HEK293 (cell line): Measurements from ENCODE around the gene RIPOR3.
"Not testable (repeated sequence)": the region's sequence is repeated elsewhere in the genome, so short reads cannot be mapped to it uniquely, and the experiment has no call there.

Experiments
- CTCF ChIA-PET: fragments of 350-600 bp; formaldehyde crosslinking; extraction: SDS; loops from one replicate; lab custom pipeline; 2021; ENCODE audit warnings: antibody characterized with exemption; lab: Yijun Ruan, JAX
- POLR2A ChIA-PET: fragments of 300-600 bp; formaldehyde crosslinking; extraction: SDS; loops from one replicate; lab custom pipeline; 2020; ENCODE audit warnings: antibody characterized with exemption, inconsistent platforms; lab: Yijun Ruan, JAX
- H3K27ac ChIP-seq: fragments of 200-500 bp; sonication (Bioruptor generic); 2 replicates; pipeline ENCODE4 v1.5.1; 2014; ENCODE audit warnings: low read depth, low read length, control low read depth, inconsistent platforms; ENCODE audit errors: extremely low read depth
- H3K36me3 ChIP-seq, 2 experiments: fragments of 200-500 bp in 1 of 2; sonication (Bioruptor generic) in 1 of 2; 1 replicate in 1 of 2; 2 replicates in 1 of 2; pipeline ENCODE4 v1.5.1; 2014 to 2017; ENCODE audit warnings: inconsistent platforms in 2 of 2, low read length in 2 of 2; ENCODE audit not compliant: control insufficient read depth in 2 of 2, insufficient read depth in 1 of 2
- H3K4me1 ChIP-seq: fragments of 200-500 bp; sonication (Bioruptor generic); 2 replicates; pipeline ENCODE4 v1.5.1; 2014; ENCODE audit warnings: mild to moderate bottlenecking, low read length, inconsistent platforms; ENCODE audit not compliant: control insufficient read depth, insufficient read depth
- H3K4me3 ChIP-seq: 2 replicates; pipeline ENCODE4 v1.5.1; 2011; ENCODE audit warnings: low read depth, mild to moderate bottlenecking, control low read depth, low read length, moderate library complexity
- H3K9me3 ChIP-seq: fragments of 200-500 bp; sonication (Bioruptor generic); 2 replicates; pipeline ENCODE4 v1.5.1; 2014; ENCODE audit warnings: low read depth, low read length, inconsistent platforms; ENCODE audit not compliant: control insufficient read depth, insufficient read depth
- GFI1B ChIP-seq: fragments of 450-650 bp; formaldehyde crosslinking; IDR thresholded peaks from 2 replicates; pipeline ENCODE4 v1.5.1; 2016; ENCODE audit warnings: missing biosample characterization, missing genetic modification characterization
- GLIS2 ChIP-seq: fragments of 450-650 bp; formaldehyde crosslinking; IDR thresholded peaks from 2 replicates; pipeline ENCODE4 v1.5.1; 2016; ENCODE audit warnings: missing biosample characterization, missing genetic modification characterization
- IKZF3 ChIP-seq: fragments of 450-650 bp; IDR thresholded peaks from 2 replicates; pipeline ENCODE4 v1.5.0; 2018; ENCODE audit warnings: missing biosample characterization, mild to moderate bottlenecking, missing genetic modification characterization, moderate library complexity
- MZF1 ChIP-seq: fragments of 450-650 bp; formaldehyde crosslinking; IDR thresholded peaks from 2 replicates; pipeline ENCODE4 v1.5.1; 2017; ENCODE audit warnings: missing biosample characterization, missing genetic modification characterization, borderline replicate concordance
- OVOL3 ChIP-seq: fragments of 450-650 bp; formaldehyde crosslinking; IDR thresholded peaks from 2 replicates; pipeline ENCODE4 v1.5.1; 2016; ENCODE audit warnings: missing biosample characterization, missing genetic modification characterization
- WT1 ChIP-seq: fragments of 450-650 bp; formaldehyde crosslinking; IDR thresholded peaks from 2 replicates; pipeline ENCODE4 v1.5.1; 2016; ENCODE audit warnings: missing biosample characterization, missing genetic modification characterization
- ZBTB20 ChIP-seq: fragments of 450-650 bp; formaldehyde crosslinking; IDR thresholded peaks from 2 replicates; pipeline ENCODE4 v1.5.1; 2016; ENCODE audit warnings: missing biosample characterization, missing genetic modification characterization
- ZFHX2 ChIP-seq: fragments of 450-650 bp; formaldehyde crosslinking; conservative IDR thresholded peaks from 2 replicates; pipeline ENCODE4 v1.5.1; 2016; ENCODE audit warnings: missing biosample characterization, missing genetic modification characterization
- ZNF10 ChIP-seq: fragments of 450-650 bp; formaldehyde crosslinking; IDR thresholded peaks from 2 replicates; pipeline ENCODE4 v1.5.1; 2017; ENCODE audit warnings: missing biosample characterization, missing genetic modification characterization
- ZNF132 ChIP-seq: fragments of 450-650 bp; formaldehyde crosslinking; IDR thresholded peaks from 2 replicates; pipeline ENCODE4 v1.5.1; 2017; ENCODE audit warnings: missing biosample characterization, missing genetic modification characterization, borderline replicate concordance
- ZNF175 ChIP-seq: fragments of 450-650 bp; formaldehyde crosslinking; IDR thresholded peaks from 2 replicates; pipeline ENCODE4 v1.5.1; 2016; ENCODE audit warnings: missing biosample characterization, missing genetic modification characterization
- ZNF341 ChIP-seq: fragments of 450-650 bp; formaldehyde crosslinking; IDR thresholded peaks from 2 replicates; pipeline ENCODE4; 2016; ENCODE audit warnings: low read depth, missing biosample characterization, missing genetic modification characterization
- ZNF48 ChIP-seq: fragments of 450-650 bp; formaldehyde crosslinking; IDR thresholded peaks from 2 replicates; pipeline ENCODE4 v1.5.1; 2016; ENCODE audit warnings: missing biosample characterization, missing genetic modification characterization
- ZNF510 ChIP-seq: fragments of 450-650 bp; formaldehyde crosslinking; IDR thresholded peaks from 2 replicates; pipeline ENCODE4 v1.5.1; 2018; ENCODE audit warnings: mild to moderate bottlenecking, missing genetic modification characterization, missing biosample characterization; ENCODE audit not compliant: insufficient replicate concordance
- ZNF670 ChIP-seq: fragments of 450-650 bp; formaldehyde crosslinking; IDR thresholded peaks from 2 replicates; pipeline ENCODE4 v1.5.1; 2016; ENCODE audit warnings: missing biosample characterization, missing genetic modification characterization, low read depth
- ZNF785 ChIP-seq: fragments of 450-650 bp; formaldehyde crosslinking; IDR thresholded peaks from 2 replicates; pipeline ENCODE4 v1.5.1; 2016; ENCODE audit warnings: missing biosample characterization, missing genetic modification characterization
- ZNF792 ChIP-seq: fragments of 450-650 bp; formaldehyde crosslinking; IDR thresholded peaks from 2 replicates; pipeline ENCODE4 v1.5.1; 2016; ENCODE audit warnings: missing biosample characterization, missing genetic modification characterization
- TF ChIP-seq, protein P1 (sequence below): fragments of 450-650 bp; formaldehyde crosslinking; IDR thresholded peaks from 2 replicates; pipeline ENCODE4 v1.5.1; 2016; ENCODE audit warnings: missing biosample characterization, missing genetic modification characterization
- TF ChIP-seq, protein P2 (sequence below): fragments of 450-650 bp; formaldehyde crosslinking; IDR thresholded peaks from 2 replicates; pipeline ENCODE4 v1.5.1; 2016; ENCODE audit warnings: missing biosample characterization, missing genetic modification characterization, borderline replicate concordance

RIPOR3 gene

DNA sequence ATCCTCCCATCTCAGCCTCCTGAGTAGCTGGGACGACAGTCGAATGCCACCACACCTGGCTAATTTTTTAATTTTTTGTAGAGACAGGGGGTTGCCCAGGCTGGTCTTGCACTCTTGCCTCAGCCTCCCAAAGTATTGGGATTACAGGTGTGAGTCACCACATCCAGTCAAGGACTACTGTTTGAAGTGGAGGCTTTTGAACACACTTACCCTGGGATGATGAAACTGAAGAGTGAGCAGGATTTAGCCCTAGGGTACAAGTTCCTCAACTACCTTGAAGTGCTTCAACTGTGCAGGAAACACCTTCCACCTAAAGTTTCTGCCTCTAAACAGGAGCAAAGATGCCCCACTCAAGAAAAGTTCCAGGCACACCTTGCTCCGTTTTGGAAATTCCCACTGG lies 24.4 kb upstream of the RIPOR3 start:
- Histone ChIP-seq H3K4me3 (no peak overlapping the region), H3K27ac (no peak overlapping the region), H3K9me3 (no peaks in the 10 kb centered on the region), H3K36me3 (no peaks in the 10 kb centered on the region)
- POLR2A ChIA-PET: no interaction called here
- TF ChIP-seq IKZF3 (tag by site-specific recombination) (no peak), OVOL3 (no peak)
- TF ChIP-seq, all 188 proteins: peak for 0
- H3K4me1 ChIP-seq: peaks cover 3% of the 10 kb centered on the region; the same call in 1 of the 2 replicates
- CTCF ChIA-PET: interaction anchor here (0.6 kb wide), 1 partner anchor 42 kb away, joined by 4 read pairs; no protein-coding TSS in a partner anchor

DNA sequence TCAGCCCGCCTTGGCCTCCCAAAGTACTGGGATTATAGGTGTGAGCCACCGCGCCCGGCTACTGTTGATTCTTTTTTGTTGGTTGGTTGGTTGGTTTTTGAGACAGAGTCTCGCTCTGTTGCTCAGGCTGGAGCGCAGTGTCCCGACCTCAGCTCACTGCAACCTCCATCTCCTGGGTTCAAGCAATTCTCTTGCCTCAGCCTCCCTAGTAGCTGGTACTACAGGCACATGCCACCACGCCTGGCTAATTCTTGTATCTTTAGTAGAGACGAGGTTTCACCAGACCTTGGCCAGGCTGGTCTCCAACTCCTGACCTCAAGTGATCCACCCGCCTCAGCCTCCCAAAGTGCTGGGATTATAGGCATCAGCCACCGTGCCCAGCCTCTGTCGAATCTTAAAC lies 23.1 kb upstream of the RIPOR3 start:
- H3K4me3 ChIP-seq, H3K27ac ChIP-seq, H3K9me3 ChIP-seq, H3K36me3 ChIP-seq, H3K4me1 ChIP-seq, POLR2A ChIA-PET: not testable (repeated sequence)
- CTCF ChIA-PET: interaction anchor here (1.2 to 1.3 kb wide), 7 partner anchors 9 to 94 kb away, joined by 3 to 10 read pairs (median 8); no protein-coding TSS in a partner anchor

DNA sequence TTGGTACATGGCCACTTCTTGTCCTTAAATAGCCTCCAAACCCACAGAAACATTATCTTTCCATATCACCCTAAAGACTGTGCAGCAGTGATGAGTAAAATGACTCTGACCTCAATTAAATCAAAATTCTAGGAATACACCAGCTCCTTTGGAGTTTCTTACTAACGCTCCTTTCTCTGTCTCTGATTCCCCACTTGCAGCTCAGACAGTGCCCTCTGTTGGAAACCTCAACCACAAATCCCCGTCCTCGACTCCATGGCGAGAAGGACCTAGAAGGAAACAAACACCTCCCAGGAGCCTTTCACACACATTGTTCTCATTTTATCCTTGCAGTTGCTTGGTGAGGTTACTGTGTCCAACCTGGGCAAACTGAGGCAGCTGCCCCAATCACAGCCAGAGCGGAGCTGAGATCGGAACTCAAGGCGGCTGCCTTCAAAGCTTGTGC lies 22.3 kb upstream of the RIPOR3 start:
- Histone ChIP-seq H3K9me3 (no peaks in the 10 kb centered on the region), H3K36me3 (no peaks in the 10 kb centered on the region), H3K4me1 (peaks cover under 1% of the 10 kb centered on the region; the same call in 1 of the 2 replicates), H3K4me3 (no peak overlapping the region)
- ChIA-PET POLR2A (interaction anchor here (0.9 to 1.0 kb wide), 2 partner anchors 11 to 16 kb away, joined by 4 read pairs; no protein-coding TSS in a partner anchor), CTCF (interaction anchor here (0.5 to 1.3 kb wide), 14 partner anchors 8 to 119 kb away, joined by 3 to 10 read pairs (median 4); no protein-coding TSS in a partner anchor)
- TF ChIP-seq MZF1 (tag by site-specific recombination) (0 out of 2 replicates have a peak, but pooled peaks have one; percentile 50), GLIS2 (tag by site-specific recombination) (no peak), ZNF785 (tag by site-specific recombination) (no peak)
- TF ChIP-seq, all 188 proteins: peak for 1
- no peak overlapping the region for H3K27ac ChIP-seq

DNA sequence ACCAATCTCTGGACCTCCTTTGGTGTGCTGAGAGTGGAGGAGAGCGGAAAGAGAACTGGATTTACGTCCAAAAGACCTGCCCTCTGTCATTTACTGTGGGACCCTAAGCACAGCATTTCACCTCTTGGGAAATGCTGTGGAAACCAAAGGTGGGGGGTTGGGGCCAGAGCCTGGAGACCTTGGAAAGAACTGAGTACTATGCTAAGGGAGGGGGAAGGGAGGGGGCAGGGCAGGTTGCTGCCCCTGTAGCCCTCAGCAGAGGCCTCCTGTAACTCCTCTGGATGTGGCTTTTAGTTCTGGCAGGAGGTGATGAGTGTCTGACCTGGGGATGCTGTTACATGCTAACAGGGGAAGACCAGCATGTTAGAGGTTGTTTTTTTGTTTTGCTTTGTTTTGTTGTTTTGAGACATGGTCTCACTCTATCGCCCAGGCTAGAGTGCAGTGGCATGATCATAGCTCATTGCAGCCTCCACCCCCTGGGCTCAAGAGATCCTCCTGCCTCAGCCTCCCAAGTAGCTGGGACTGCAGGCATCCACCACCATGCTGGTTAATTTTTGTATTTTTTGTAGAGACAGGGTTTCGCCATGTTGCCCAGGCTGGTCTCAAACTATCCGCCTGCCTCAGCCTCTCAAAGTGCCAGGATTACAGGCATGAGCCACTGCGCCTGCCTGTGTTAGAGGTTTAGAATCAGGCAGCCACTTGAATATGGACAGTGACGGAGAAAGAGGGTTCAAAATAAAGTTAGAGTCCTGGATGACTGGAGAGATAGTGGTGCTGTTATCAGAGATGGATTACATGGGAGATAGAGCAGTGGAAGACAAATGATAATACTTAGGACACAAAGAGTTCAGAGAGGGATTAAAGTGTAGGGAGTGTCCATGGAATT lies 21.7 kb upstream of the RIPOR3 start:
- Histone ChIP-seq H3K27ac (no peak overlapping the region), H3K36me3 (no peaks in the 10 kb centered on the region), H3K9me3 (no peaks in the 10 kb centered on the region), H3K4me1 (no peaks in the 10 kb centered on the region), H3K4me3 (no peak overlapping the region)
- CTCF ChIA-PET: interaction anchor here (0.5 to 1.3 kb wide), 15 partner anchors 8 to 118 kb away, joined by 3 to 10 read pairs (median 4); no protein-coding TSS in a partner anchor
- POLR2A ChIA-PET: interaction anchor here (0.9 to 1.0 kb wide), 2 partner anchors 12 to 17 kb away, joined by 4 read pairs; no protein-coding TSS in a partner anchor
- TF ChIP-seq WT1 (no peak), GFI1B (no peak), ZBTB20 (tag by site-specific recombination) (no peak), ZNF175 (tag by site-specific recombination) (no peak), ZNF48 (tag by site-specific recombination) (no peak), ZNF670 (no peak), ZNF132 (no peak), ZFHX2 (tag by site-specific recombination) (no peak), ZNF510 (tag by site-specific recombination) (no peak), ZNF341 (no peak), ZNF10 (tag by site-specific recombination) (no peak), ZNF792 (no peak)
- TF ChIP-seq, protein P1, sequence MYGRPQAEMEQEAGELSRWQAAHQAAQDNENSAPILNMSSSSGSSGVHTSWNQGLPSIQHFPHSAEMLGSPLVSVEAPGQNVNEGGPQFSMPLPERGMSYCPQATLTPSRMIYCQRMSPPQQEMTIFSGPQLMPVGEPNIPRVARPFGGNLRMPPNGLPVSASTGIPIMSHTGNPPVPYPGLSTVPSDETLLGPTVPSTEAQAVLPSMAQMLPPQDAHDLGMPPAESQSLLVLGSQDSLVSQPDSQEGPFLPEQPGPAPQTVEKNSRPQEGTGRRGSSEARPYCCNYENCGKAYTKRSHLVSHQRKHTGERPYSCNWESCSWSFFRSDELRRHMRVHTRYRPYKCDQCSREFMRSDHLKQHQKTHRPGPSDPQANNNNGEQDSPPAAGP: no peak
- TF ChIP-seq, protein P2, sequence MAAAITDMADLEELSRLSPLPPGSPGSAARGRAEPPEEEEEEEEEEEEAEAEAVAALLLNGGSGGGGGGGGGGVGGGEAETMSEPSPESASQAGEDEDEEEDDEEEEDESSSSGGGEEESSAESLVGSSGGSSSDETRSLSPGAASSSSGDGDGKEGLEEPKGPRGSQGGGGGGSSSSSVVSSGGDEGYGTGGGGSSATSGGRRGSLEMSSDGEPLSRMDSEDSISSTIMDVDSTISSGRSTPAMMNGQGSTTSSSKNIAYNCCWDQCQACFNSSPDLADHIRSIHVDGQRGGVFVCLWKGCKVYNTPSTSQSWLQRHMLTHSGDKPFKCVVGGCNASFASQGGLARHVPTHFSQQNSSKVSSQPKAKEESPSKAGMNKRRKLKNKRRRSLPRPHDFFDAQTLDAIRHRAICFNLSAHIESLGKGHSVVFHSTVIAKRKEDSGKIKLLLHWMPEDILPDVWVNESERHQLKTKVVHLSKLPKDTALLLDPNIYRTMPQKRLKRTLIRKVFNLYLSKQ: no peak
